Lung (tissue), 12 donors: Measurements from ENCODE around the gene ACSF3. TPM values are rescaled to one million over a fixed set of nuclear protein-coding genes. Genes with fewer than 3 reads are reported as not detected.

Experiments
- ATAC-seq: fragments of 200-7000 bp; cut with Tn5 transposase; one replicate; pipeline ENCODE4 v1.9.1; 2020; ENCODE audit warnings: moderate number of reproducible peaks; ENCODE audit not compliant: insufficient read depth, low FRiP score
- DNase-seq, 3 donors: peaks; one replicate each; pipeline ENCODE4 v3.0.0-alpha.2; 2013 to 2017
- H3K27ac ChIP-seq, 2 donors: one replicate each; pipeline ENCODE4 v1.5.1; 2013; ENCODE audit warnings: mild to moderate bottlenecking in 2 of 2, moderate library complexity in 2 of 2, control low read depth in 1 of 2, inconsistent platforms in 1 of 2, low read depth in 1 of 2, low read length in 1 of 2
- H3K27me3 ChIP-seq, 3 donors: one replicate each; pipeline ENCODE4 v1.5.1; 2013; ENCODE audit warnings: low read length in 2 of 3; ENCODE audit not compliant: control insufficient read depth in 3 of 3, insufficient read depth in 3 of 3
- H3K36me3 ChIP-seq, 4 donors: one replicate each; pipeline ENCODE4 v1.5.1; 2013; ENCODE audit warnings: low read length in 4 of 4, mild to moderate bottlenecking in 1 of 4, moderate library complexity in 1 of 4; ENCODE audit not compliant: control insufficient read depth in 4 of 4, insufficient read depth in 4 of 4
- H3K4me1 ChIP-seq, 5 donors: one replicate each; pipeline ENCODE4 v1.5.1; 2013; ENCODE audit warnings: low read length in 5 of 5, mild to moderate bottlenecking in 2 of 5, moderate library complexity in 1 of 5; ENCODE audit not compliant: control insufficient read depth in 5 of 5, insufficient read depth in 5 of 5
- H3K4me3 ChIP-seq: one replicate; pipeline ENCODE4 v1.5.1; 2013; ENCODE audit warnings: mild to moderate bottlenecking, control low read depth, moderate library complexity
- H3K9ac ChIP-seq, 2 donors: one replicate each; pipeline ENCODE4 v1.5.1; 2013; ENCODE audit warnings: low read length in 2 of 2, control low read depth in 1 of 2; ENCODE audit not compliant: insufficient read depth in 1 of 2
- H3K9me3 ChIP-seq, 4 donors: one replicate each; pipeline ENCODE4 v1.5.1; 2013; ENCODE audit warnings: low read length in 3 of 4, mild to moderate bottlenecking in 1 of 4, moderate library complexity in 1 of 4; ENCODE audit not compliant: control insufficient read depth in 4 of 4, insufficient read depth in 3 of 4
- WGBS, 2 donors: extraction: QIAGEN DNeasy Blood & Tissue Kit; methylation state at CpG; one replicate each; pipeline ENCODE4 v1.1.7; 2013; 5-methylcytosine and 5-hydroxymethylcytosine counted together
- polyA plus RNA-seq, 2 donors: library from polyadenylated mRNA; stranded (reverse); fragments of 200-250 nt; gene quantifications; one replicate each; pipeline ENCODE4 v1.2.1, GENCODE V29; 2013
- total RNA-seq, 2 donors: library from RNA; depleted of rRNA in 1 of 2; stranded (reverse); fragments of >200 nt in 1 of 2; gene quantifications; one replicate each; pipeline ENCODE4 v1.2.1, GENCODE V29; 2014 to 2021
- TF ChIP-seq, protein P1 (sequence below): IDR thresholded peaks from 2 replicates; pipeline ENCODE4 v1.5.1; 2012; ENCODE audit warnings: mild to moderate bottlenecking; ENCODE audit errors: control extremely low read depth, extremely low read depth
- donor health status: control.
- donor health status: control.
- donor health status: Bipolar disorder and iron deficiency.
- donor health status: healthy.
- donor health status: DM: yes; HTN: yes; CAD: no.

The ACSF3 gene
- total and polyA plus RNA-seq, 4 donors = 17.4 to 33.6 (median 31.2) TPM

DNA sequence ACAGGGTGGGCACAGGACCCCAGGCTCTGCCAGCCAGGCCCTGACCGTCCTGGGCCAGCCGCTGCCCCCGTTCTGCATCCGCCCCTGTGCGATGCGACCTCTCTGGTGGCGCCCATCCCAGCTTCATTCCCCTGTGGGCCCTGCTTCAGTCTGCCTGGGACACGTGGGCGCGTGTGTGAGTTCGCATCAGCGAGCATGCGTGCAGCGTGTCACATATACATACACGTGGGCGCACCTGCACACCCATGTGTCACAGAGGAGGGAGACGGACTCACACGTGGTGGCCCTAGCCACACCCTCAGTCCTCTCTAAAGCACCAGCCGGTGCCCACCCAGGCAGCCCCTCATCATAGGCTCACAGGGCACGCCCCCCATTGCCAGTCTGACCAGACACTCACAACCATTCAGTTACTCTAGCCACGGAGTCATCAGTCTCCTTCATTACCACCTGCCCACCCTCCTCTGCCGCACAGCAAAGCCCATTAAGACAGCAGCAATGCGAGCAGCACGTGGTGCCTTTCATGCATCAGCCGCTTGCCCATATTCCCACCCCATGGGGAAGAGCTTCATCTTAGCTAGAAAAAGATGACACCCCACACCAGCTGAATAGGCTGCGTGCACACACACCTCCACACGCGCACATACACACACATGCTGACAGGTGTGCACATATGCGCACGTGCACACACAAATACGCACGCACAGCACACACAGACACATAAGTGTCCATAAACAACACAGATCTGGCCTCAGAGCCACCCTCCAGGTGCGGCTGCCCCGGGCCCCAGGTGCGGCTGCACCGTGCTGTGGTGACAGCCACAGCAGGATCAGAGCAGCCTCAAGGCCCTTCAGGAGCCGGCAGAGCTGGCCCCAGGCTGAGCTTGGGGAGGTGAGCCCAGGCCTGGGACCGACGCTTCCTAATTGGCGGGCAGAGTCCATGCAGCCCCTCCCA, 68.4 kb downstream of the ACSF3 start:
- H3K27me3 ChIP-seq = peaks cover 0 to 6% (median 0%) of the 10 kb centered on the region in 3 donors
- no peaks in the 10 kb centered on the region for H3K9me3 ChIP-seq
- H3K27ac ChIP-seq = no peak overlapping the region
- H3K4me3 ChIP-seq = no peak overlapping the region
- WGBS, 2 donors = 89 to 93% methylated on average over 40 of the region's 40 CpGs
- no peak overlapping the region for H3K9ac ChIP-seq
- TF ChIP-seq, protein P1, sequence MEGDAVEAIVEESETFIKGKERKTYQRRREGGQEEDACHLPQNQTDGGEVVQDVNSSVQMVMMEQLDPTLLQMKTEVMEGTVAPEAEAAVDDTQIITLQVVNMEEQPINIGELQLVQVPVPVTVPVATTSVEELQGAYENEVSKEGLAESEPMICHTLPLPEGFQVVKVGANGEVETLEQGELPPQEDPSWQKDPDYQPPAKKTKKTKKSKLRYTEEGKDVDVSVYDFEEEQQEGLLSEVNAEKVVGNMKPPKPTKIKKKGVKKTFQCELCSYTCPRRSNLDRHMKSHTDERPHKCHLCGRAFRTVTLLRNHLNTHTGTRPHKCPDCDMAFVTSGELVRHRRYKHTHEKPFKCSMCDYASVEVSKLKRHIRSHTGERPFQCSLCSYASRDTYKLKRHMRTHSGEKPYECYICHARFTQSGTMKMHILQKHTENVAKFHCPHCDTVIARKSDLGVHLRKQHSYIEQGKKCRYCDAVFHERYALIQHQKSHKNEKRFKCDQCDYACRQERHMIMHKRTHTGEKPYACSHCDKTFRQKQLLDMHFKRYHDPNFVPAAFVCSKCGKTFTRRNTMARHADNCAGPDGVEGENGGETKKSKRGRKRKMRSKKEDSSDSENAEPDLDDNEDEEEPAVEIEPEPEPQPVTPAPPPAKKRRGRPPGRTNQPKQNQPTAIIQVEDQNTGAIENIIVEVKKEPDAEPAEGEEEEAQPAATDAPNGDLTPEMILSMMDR = no peak
- peaks cover 0 to 6% (median 2%) of the 10 kb centered on the region in 5 donors for H3K4me1 ChIP-seq
- no peaks in the 10 kb centered on the region for H3K36me3 ChIP-seq
- no peak for ATAC-seq
- DNase-seq = no peak

DNA sequence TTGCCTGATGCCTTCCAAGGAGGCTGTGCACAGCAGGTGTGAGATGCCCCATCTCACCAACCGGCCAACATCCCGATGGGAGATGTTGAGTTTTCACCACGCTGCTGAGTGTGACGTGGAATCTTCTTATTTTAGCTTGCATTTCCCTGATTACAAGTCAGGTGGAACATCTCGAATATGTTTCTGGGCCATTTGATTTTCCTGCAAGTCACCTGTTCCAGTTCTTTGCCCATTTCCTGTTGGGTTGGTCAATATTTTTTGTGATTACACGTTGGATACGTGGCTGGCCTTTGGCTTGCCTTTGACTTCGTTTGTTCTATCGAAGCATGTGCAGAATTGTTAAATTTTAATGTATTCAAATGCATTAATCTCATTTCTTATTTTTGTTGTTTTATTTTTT, 69.6 kb downstream of the ACSF3 start:
- Histone ChIP-seq H3K9ac (no peak overlapping the region), H3K9me3 (no peaks in the 10 kb centered on the region), H3K27ac (no peak overlapping the region), H3K4me1 (peaks cover 0 to 10% (median 5%) of the 10 kb centered on the region in 5 donors), H3K36me3 (no peaks in the 10 kb centered on the region), H3K4me3 (no peak overlapping the region), H3K27me3 (peaks cover 0 to 6% (median 0%) of the 10 kb centered on the region in 3 donors)
- ATAC-seq (no peak), DNase-seq (no peak)
- TF ChIP-seq, protein P1 = no peak
- WGBS, 2 donors = 77 to 82% methylated on average over 9 of the region's 9 CpGs

DNA sequence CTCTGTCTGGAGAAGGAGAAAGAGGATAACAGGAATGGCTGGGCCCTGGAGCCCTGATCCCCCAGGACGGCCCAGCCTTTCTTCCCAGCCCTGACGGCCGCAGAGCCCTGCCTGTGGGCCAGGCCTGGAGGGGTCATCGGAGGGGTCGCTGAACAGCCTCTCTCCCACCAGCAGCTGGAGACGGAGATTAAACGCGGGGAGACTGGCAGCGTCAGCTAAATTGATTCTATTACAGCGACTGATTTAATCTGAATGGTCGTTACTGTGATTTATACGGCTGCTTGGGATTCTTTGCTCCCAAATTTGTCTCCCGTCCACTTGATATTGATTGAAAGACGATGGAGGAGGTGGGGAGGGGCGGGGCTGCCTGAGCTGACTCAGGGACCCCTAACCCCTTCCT, 70.8 kb downstream of the ACSF3 start:
- Histone ChIP-seq H3K36me3 (no peaks in the 10 kb centered on the region), H3K4me3 (no peak overlapping the region), H3K27me3 (peaks cover 0 to 2% (median 0%) of the 10 kb centered on the region in 3 donors), H3K27ac (no peak overlapping the region), H3K9ac (no peak overlapping the region), H3K4me1 (peaks cover 0 to 10% (median 5%) of the 10 kb centered on the region in 5 donors), H3K9me3 (no peaks in the 10 kb centered on the region)
- DNase-seq (no peak), ATAC-seq (no peak)
- TF ChIP-seq, protein P1 = no peak
- 59 to 68% methylated on average over 15 of the region's 15 CpGs for WGBS, 2 donors
